GM18951 (cell line): ENCODE results near the gene ABCA3.

Source experiments
- POLR2A ChIP-seq: IDR thresholded peaks from 4 replicates; pipeline ENCODE4 v1.6.1; 2011; ENCODE audit warnings: mild to moderate bottlenecking; ENCODE audit not compliant: insufficient read length, insufficient read depth; ENCODE audit errors: extremely low read depth
- in situ Hi-C: fragments of 300-500 bp; cut with MboI; formaldehyde crosslinking; loops from one replicate; pipeline ENCODE4 v1.12.0; 2022; ENCODE audit warnings: low sequenced_read_pairs, mixed read lengths, inconsistent platforms; ENCODE audit not compliant: unreplicated experiment

ABCA3 gene

DNA sequence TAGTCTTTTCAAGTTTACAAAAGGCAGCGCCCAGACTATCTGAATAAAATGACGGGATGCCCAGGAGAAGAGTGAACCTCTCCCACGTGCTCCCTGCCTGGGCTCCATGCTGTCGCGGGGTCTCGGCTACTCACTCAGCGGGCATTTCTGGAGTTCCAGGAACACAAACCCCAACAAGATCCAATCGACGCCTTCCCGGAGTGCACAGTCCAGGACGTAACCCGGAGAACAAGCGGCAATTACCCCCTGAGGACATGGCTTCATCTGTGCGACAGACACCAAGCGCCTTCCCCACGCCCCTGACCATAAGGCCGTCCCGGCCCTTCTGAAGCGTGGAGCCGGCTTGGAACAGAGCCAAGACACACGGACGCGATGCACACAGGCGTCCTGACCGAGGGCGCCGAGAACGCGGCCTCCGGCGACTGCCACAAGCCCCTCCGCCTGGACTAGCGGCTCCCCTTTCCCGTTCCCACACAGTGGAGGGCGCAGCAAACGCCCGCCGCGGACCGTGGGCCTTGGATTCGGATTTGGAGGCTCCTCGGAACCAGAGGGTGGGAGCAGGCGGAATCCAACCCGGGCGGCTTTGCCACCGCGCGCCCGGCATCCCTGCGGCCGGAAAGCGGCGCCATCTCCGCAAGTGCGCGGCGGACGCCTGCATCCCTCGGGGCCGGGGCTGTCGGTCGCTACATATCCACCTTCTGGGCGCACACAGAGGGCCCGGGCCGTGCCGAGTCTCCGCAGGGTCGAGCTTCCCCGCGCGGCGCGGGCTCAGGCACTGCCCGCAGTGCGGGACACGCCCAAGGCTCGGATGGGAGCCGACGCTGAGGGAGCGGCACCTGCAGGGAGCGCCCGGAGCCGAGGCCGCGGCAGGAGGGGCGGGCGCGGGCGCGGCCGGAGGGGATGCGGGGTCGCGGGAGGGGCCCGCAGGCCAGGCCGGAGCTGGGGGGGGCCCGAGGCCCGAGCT lies 725 bp downstream of the ABCA3 start:
- in situ Hi-C loops: no loop called here
- TF ChIP-seq POLR2A: peak; percentile 15

- in situ Hi-C loops: no loop called here
- TF ChIP-seq POLR2A: no peak
Measured at GRCh38 chr16:2337431-2338296, 2.9 kb downstream of the ABCA3 start.

GRCh38 chr16:2335286-2335895 lies 5.1 kb downstream of the ABCA3 start:
- in situ Hi-C loops: no loop called here
- no peak for TF ChIP-seq POLR2A

DNA sequence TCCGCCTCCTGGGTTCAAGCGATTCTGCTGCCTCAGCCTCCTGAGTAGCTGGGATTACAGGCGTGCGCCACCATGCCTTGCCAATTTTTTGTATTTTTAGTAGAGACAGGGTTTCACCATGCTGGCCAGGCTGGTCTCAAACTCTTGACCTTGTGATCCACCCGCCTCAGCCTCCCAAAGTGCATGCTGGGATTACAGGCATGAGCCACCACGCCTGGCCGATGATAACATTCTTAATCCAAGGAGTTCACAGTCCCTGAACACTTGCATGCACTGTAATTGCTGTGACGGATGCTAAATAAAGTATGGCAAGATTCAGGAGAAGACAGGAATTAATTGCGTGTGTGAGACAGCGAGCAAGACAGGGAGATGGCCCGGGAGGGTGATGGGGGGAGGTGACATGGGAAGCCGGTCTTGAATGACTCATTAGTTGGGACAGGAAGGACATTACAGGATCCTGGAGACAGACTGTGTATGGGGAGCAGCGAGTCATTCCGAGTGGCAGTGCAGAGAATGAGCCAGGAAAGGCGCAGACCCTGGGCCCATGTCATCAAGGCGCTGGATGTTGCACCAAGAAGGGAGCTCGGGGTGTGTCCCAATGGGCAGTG lies 6.7 kb downstream of the ABCA3 start:
- no peak for TF ChIP-seq POLR2A
- in situ Hi-C loops: no loop called here

- no peak for TF ChIP-seq POLR2A
- in situ Hi-C loops: no loop called here
Measured at GRCh38 chr16:2333231-2333630, 7.3 kb downstream of the ABCA3 start.

GRCh38 chr16:2331931-2332267 lies 8.6 kb downstream of the ABCA3 start:
- in situ Hi-C loops: no loop called here
- TF ChIP-seq POLR2A: no peak

DNA sequence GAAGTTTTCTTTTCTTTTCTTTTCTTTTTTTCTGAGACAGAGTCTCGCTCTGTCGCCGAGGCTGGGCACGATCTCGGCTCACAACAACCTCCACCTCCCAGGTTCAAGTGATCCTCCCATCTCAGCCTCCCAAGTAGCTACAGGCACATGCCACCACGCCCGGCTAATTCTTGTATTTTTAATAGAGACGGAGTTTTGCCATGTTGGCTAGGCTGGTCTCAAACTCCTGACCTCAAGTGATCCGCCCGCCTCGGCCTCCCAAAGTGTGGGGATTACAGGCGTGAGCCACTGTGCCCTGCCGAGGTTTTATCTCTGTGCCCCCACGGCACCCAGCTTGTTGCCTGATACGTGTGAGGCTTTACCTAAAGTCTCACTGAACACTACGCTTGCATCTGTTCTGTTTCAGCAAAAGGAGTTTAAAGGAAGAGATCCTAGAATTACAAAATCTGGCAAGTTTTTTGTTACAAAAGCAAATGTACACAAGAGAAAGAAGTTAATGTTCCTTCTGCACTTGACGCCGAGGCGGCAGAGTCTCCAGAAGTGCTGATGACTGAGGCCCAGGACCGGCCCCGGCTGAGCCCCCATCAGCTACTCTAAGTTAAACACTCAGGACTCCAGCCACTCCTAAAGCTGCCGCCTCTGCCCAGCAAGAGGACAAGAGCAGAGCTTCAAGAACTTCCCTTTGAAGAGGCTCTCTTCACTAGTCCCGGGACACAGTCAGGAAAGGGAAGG lies 9.2 kb downstream of the ABCA3 start:
- TF ChIP-seq POLR2A: no peak

DNA sequence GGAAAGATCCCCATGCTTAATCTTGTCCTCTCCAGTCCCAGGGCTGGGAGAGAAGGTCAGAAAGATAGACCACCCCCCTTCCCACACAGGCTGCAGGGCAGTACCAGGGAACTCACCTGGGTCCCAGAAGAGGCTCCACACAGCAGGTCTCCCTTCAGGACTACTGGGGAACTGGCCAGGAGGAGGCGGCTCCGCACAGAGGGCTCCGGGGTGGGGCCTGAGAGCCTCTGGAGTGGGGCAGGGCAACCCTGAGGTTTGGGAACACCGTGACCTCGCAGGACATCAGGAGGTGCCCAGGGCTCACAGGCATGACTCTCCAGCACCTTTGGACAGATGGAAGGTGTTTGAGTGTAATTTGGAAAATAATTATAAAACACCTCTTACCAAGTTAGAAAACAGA lies 11.0 kb downstream of the ABCA3 start:
- no peak for TF ChIP-seq POLR2A
- in situ Hi-C loops: no loop called here

More for the DNA sequence above, 9.2 kb downstream of the ABCA3 start:
- in situ Hi-C loops: no loop called here

GRCh38 chr16:2328428-2328827 lies 12.1 kb downstream of the ABCA3 start:
- in situ Hi-C loops: no loop called here
- TF ChIP-seq POLR2A: no peak

DNA sequence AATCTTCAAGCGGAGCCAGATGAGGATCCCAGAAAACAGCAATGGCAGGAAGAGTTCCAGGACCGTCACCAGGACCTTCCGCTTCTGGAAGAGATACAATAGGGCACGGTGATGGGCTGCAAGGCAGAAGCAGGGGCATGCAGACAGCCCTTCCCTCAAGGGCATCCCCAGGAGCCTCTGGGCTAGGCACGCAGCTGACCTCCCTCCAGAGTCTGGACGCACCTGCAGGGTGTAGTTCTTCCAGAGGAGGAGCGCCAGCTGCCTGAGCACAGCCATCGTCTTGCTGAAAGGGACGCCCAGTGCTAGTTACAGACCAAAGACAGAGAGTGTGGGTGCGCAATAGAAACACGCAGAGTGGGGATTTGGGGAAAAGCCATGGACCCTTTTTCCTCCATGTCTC lies 14.3 kb downstream of the ABCA3 start:
- in situ Hi-C loops: no loop called here

GRCh38 chr16:2325791-2326190 lies 14.7 kb downstream of the ABCA3 start:
- in situ Hi-C loops: no loop called here
- TF ChIP-seq POLR2A: no peak

More for the DNA sequence above, 14.3 kb downstream of the ABCA3 start:
- no peak for TF ChIP-seq POLR2A

DNA sequence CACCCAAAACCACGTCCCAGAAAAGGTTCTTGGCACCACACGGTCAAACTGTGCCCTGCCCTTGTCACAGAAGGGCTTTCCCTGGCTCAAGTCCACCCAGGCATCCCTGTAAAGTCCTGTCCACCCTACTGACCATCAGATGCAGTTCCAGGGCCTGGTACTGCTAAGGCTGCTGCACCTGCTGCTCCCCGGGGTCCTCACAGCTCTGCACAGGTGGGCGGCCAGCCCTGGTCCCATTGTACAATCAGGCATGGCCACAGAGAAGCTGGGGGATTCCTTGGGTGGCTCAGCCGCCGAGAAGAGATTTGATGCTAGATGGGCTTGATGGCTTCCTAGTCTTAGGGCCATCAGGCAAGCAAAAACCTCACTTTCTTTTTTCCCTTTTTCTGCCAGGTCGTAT lies 15.3 kb downstream of the ABCA3 start:
- no peak for TF ChIP-seq POLR2A
- in situ Hi-C loops: no loop called here
